CD4-positive, alpha-beta T cell treated with Interleukin-15 for 4 hours (primary cell): ENCODE measurements around the gene GIPC3.

Experiments
- DNase-seq: peaks from one replicate; pipeline ENCODE4 v3.0.0-alpha.2; 2020; ENCODE audit warnings: low spot score

The GIPC3 gene

GRCh38 chr19:3585301-3586126, at the start of gene GIPC3:
GIPC3 (plus strand) TSS chr19:3585478; CDS start chr19:3585598, 120 bp downstream.
- no peak for DNase-seq

GRCh38 chr19:3535563-3535965, 49.7 kb upstream of the GIPC3 start:
- no peak for DNase-seq

GRCh38 chr19:3535981-3536380, 49.3 kb upstream of the GIPC3 start:
- no peak for DNase-seq

- DNase-seq: no peak
Measured at GRCh38 chr19:3536429-3537100, 48.7 kb upstream of the GIPC3 start.

- DNase-seq: no peak
Measured at GRCh38 chr19:3537101-3537437, 48.2 kb upstream of the GIPC3 start.

GRCh38 chr19:3537438-3538240, 47.6 kb upstream of the GIPC3 start:
- DNase-seq: no peak

GRCh38 chr19:3538258-3538929, 46.9 kb upstream of the GIPC3 start:
- DNase-seq: no peak

- DNase-seq: no peak
Measured at GRCh38 chr19:3538965-3539755, 46.1 kb upstream of the GIPC3 start, which contains the start of gene TEKTIP1. TEKTIP1 (plus strand) TSS chr19:3539174; CDS start chr19:3539178, 4 bp downstream.

- no peak for DNase-seq
Measured at GRCh38 chr19:3539756-3540118, 45.5 kb upstream of the GIPC3 start.

- no peak for DNase-seq
Measured at GRCh38 chr19:3543150-3544057, 41.9 kb upstream of the GIPC3 start.

- DNase-seq: no peak
Measured at GRCh38 chr19:3544058-3544376, 41.3 kb upstream of the GIPC3 start.

GRCh38 chr19:3544742-3545668, 40.3 kb upstream of the GIPC3 start:
- peak; percentile 75 for DNase-seq

GRCh38 chr19:3545669-3546034, 39.6 kb upstream of the GIPC3 start:
- no peak for DNase-seq

GRCh38 chr19:3546119-3546518, 39.2 kb upstream of the GIPC3 start:
- DNase-seq: no peak

- DNase-seq: peak; percentile 16
Measured at GRCh38 chr19:3547301-3547731, 38.0 kb upstream of the GIPC3 start.

GRCh38 chr19:3547767-3548282, 37.5 kb upstream of the GIPC3 start:
- no peak for DNase-seq

GRCh38 chr19:3548606-3549005, 36.7 kb upstream of the GIPC3 start:
- DNase-seq: no peak

GRCh38 chr19:3549816-3550215, 35.5 kb upstream of the GIPC3 start:
- DNase-seq: no peak
